ENCODE data around the gene FABP1.

DNA sequence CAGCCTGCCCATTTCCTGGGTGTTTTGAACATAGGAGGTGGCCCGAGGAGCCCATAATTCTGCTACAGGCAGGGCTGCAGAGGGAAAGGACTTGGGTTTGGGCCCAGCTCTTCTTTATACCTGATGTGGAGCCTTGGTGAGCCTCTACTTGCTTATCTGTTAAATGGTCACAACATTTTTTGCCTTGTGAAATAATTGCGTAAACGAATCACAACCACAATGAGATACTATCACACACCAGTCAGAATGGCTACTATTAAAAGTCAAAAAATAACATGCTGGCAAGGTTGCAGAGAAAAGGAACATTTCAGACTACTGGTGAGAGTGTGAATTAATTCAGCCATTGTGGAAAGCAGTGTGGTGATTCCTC is 4.1 kb upstream of the FABP1 start:
- TF ChIP-seq POLR2A (IDR thresholded peaks at IDR 0.05), result no peak
- TF ChIP-seq, protein P1, sequence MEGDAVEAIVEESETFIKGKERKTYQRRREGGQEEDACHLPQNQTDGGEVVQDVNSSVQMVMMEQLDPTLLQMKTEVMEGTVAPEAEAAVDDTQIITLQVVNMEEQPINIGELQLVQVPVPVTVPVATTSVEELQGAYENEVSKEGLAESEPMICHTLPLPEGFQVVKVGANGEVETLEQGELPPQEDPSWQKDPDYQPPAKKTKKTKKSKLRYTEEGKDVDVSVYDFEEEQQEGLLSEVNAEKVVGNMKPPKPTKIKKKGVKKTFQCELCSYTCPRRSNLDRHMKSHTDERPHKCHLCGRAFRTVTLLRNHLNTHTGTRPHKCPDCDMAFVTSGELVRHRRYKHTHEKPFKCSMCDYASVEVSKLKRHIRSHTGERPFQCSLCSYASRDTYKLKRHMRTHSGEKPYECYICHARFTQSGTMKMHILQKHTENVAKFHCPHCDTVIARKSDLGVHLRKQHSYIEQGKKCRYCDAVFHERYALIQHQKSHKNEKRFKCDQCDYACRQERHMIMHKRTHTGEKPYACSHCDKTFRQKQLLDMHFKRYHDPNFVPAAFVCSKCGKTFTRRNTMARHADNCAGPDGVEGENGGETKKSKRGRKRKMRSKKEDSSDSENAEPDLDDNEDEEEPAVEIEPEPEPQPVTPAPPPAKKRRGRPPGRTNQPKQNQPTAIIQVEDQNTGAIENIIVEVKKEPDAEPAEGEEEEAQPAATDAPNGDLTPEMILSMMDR (IDR thresholded peaks at IDR 0.05), result no peak
